K562 (cell line): ENCODE measurements around the gene PRR16. TPM values are rescaled to one million over a fixed set of nuclear protein-coding genes. Genes with fewer than 3 reads are reported as not detected.

ENCODE experiments used
- ATAC-seq: fragments of 200-7000 bp; cut with Tn5 transposase; 3 replicates; pipeline ENCODE4 v1.9.1; 2020; ENCODE audit warnings: moderate library complexity
- BruUV-seq: library from RNA; stranded (reverse); fragments of 400-500 nt; replicated peaks from 2 replicates; lab custom pipeline; 2021; lab: Mats Ljungman, UMichigan
- CTCF ChIA-PET: fragments of 300-600 bp; formaldehyde crosslinking; extraction: SDS; loops from one replicate; lab custom pipeline; 2021; ENCODE audit warnings: low intra/inter-chr PET ratio; lab: Yijun Ruan, JAX
- POLR2A ChIA-PET: fragments of 300-600, 350-650 bp; sonication (Branson Sonifier 250); formaldehyde crosslinking; extraction: SDS; loops from one replicate; lab custom pipeline; 2021; ENCODE audit warnings: antibody characterized with exemption, inconsistent platforms; lab: Yijun Ruan, JAX
- DNase-seq, 4 experiments: peaks; one replicate each; pipeline versions ENCODE4 v3.0.0 to v3.0.0-alpha.2; 2011 to 2018; ENCODE audit warnings: low spot score in 3 of 4, mixed read lengths in 3 of 4; ENCODE audit errors: extremely low read depth in 1 of 4
- FAIRE-seq: peaks from 2 replicates; lab custom pipeline; 2011; peaks lifted over from hg19 to GRCh38; lab: Jason Lieb, UNC
- H2AFZ ChIP-seq: 2 replicates; pipeline ENCODE4 v1.6.0; 2011; ENCODE audit warnings: low read depth, low read length, control low read depth, inconsistent platforms
- H3K27ac ChIP-seq: fragments of 200-600 bp; 3 replicates; pipeline ENCODE4 v1.8.0; 2011; ENCODE audit warnings: low read depth, mild to moderate bottlenecking, control low read depth, inconsistent platforms, low read length, moderate library complexity, mixed read lengths; ENCODE audit errors: extremely low read depth
- H3K27me3 ChIP-seq, 2 experiments: fragments of 300-600 bp in 1 of 2; 2 replicates in 1 of 2; 3 replicates in 1 of 2; pipeline versions ENCODE4 v1.6.0 to v1.8.0; 2011; ENCODE audit warnings: inconsistent platforms in 2 of 2, low read length in 2 of 2, mild to moderate bottlenecking in 1 of 2, mixed read lengths in 1 of 2, moderate library complexity in 1 of 2; ENCODE audit not compliant: control insufficient read depth in 2 of 2, insufficient read depth in 2 of 2
- H3K36me3 ChIP-seq: fragments of 300-600 bp; 3 replicates; pipeline ENCODE4 v1.8.0; 2011; ENCODE audit warnings: mild to moderate bottlenecking, low read length, inconsistent platforms; ENCODE audit not compliant: control insufficient read depth, insufficient read depth
- H3K4me1 ChIP-seq, 2 experiments: fragments of 200-600 bp in 1 of 2; replicated peaks in 1 of 2; 2 replicates in 1 of 2; 3 replicates in 1 of 2; pipeline versions ENCODE4 v1.5.1 to v1.8.0; 2011; ENCODE audit warnings: inconsistent platforms in 2 of 2, low read length in 2 of 2, mild to moderate bottlenecking in 1 of 2, mixed read lengths in 1 of 2, moderate library complexity in 1 of 2; ENCODE audit not compliant: control insufficient read depth in 2 of 2, insufficient read depth in 2 of 2
- H3K4me2 ChIP-seq: 2 replicates; pipeline ENCODE4 v1.6.1; 2011; ENCODE audit warnings: low read length, control low read depth, inconsistent platforms, mixed read lengths; ENCODE audit not compliant: insufficient read depth
- H3K4me3 ChIP-seq: fragments of 200-600 bp; sonication (generic), shearing (Covaris generic); 2 replicates; pipeline ENCODE4 v1.5.1; 2016; ENCODE audit warnings: control low read depth, inconsistent platforms
- H3K79me2 ChIP-seq: fragments of 200-600 bp; 3 replicates; pipeline ENCODE4 v1.8.0; 2011; ENCODE audit warnings: low read length, inconsistent platforms; ENCODE audit not compliant: control insufficient read depth, insufficient read depth
- H3K9ac ChIP-seq, 2 experiments: 2 replicates each; pipeline versions ENCODE4 v1.6.0 to v1.6.1; 2011; ENCODE audit warnings: low read depth in 2 of 2, low read length in 2 of 2, control low read depth in 1 of 2, inconsistent platforms in 1 of 2, mild to moderate bottlenecking in 1 of 2, mixed read lengths in 1 of 2; ENCODE audit not compliant: insufficient read depth in 1 of 2
- H3K9me1 ChIP-seq: one replicate; pipeline ENCODE4 v1.6.0; 2011; ENCODE audit warnings: inconsistent platforms, mild to moderate bottlenecking, low read length, moderate library complexity; ENCODE audit not compliant: control insufficient read depth, insufficient read depth
- H3K9me3 ChIP-seq: replicated peaks from 2 replicates; pipeline ENCODE4 v1.5.1; 2011; ENCODE audit warnings: low read depth, low read length, inconsistent platforms; ENCODE audit not compliant: control insufficient read depth, insufficient read depth
- H4K20me1 ChIP-seq: replicated peaks from 2 replicates; pipeline ENCODE4 v1.6.1; 2011; ENCODE audit warnings: low read length, inconsistent platforms, mixed read lengths; ENCODE audit not compliant: control insufficient read depth, insufficient read depth
- MAFG ChIP-seq: fragments of 450-650 bp; conservative IDR thresholded peaks from 2 replicates; pipeline ENCODE4 v1.6.1; 2016; ENCODE audit warnings: missing genetic modification characterization, missing compliant biosample characterization
- POLR2A ChIP-seq: fragments of 450-650 bp; conservative IDR thresholded peaks from 2 replicates; pipeline ENCODE4 v1.6.1; 2016
- SLC30A9 ChIP-seq: fragments of 250-450 bp; sonication (Bioruptor Pico); IDR thresholded peaks from 2 replicates; pipeline ENCODE4 v1.8.0; 2022; ENCODE audit warnings: mild to moderate bottlenecking, moderate library complexity
- THRAP3 ChIP-seq: fragments of 450-650 bp; IDR thresholded peaks from 2 replicates; pipeline ENCODE4 v1.6.1; 2016; ENCODE audit warnings: mild to moderate bottlenecking, inconsistent platforms, borderline replicate concordance
- ZC3H4 ChIP-seq: sonication (generic); formaldehyde crosslinking; IDR thresholded peaks from 2 replicates; pipeline ENCODE4 v1.9.0; 2021; ENCODE audit warnings: missing genetic modification reagents, borderline replicate concordance
- ZNF316 ChIP-seq: fragments of 450-650 bp; IDR thresholded peaks from 2 replicates; pipeline ENCODE4 v1.6.1; 2016
- ZNF384 ChIP-seq: IDR thresholded peaks from 2 replicates; pipeline ENCODE4 v1.6.1; 2012; ENCODE audit warnings: low read depth, low read length, improper control_type of control experiment
- WGBS: fragments of 100-300 bp; shearing (Covaris generic); methylation state at CpG from one replicate; pipeline ENCODE4 v1.1.6; 2016; ENCODE audit warnings: low coverage, mixed read lengths; ENCODE audit not compliant: insufficient coverage; ENCODE audit errors: missing lambda C conversion rate; 5-methylcytosine and 5-hydroxymethylcytosine counted together
- in situ Hi-C: fragments of 300-500 bp; cut with MboI; formaldehyde crosslinking; loops from 4 replicates; pipeline ENCODE4 v1.15.0; 2018; ENCODE audit warnings: inconsistent platforms, mixed read lengths
- intact Hi-C: fragments of 100-400 bp; cut with micrococcal nuclease; formaldehyde crosslinking; loops from 2 replicates; pipeline ENCODE4 v1.14.2; 2022
- polyA plus RNA-seq, 8 experiments: library from polyadenylated mRNA; depleted of rRNA in 4 of 8; stranded (reverse) in 5 of 8; unstranded in 3 of 8; fragments of >200 nt; fragmentation: Nextera tagmentation in 2 of 8; fragmentation: Illumina TruSeq in 1 of 8; extraction: Ambion mirVana in 2 of 8; extraction: Trizol in 1 of 8; gene quantifications; 2 replicates each; pipeline versions ENCODE4 v1.2.1 to v1.2.3, GENCODE V29; 2011 to 2014; ENCODE audit warnings: inconsistent platforms in 1 of 8, missing spikeins in 1 of 8
- total RNA-seq, 7 experiments: library from RNA; depleted of rRNA in 6 of 7; stranded (reverse); fragments of >200 nt in 6 of 7; fragmentation: Illumina TruSeq in 2 of 7; extraction: Trizol in 2 of 7; gene quantifications; 2 replicates each; pipeline versions ENCODE4 v1.2.1 to v1.2.3, GENCODE V29; 2011 to 2021; ENCODE audit warnings: low replicate concordance in 1 of 7
- TF ChIP-seq, protein P1 (sequence below): fragments of 450-650 bp; IDR thresholded peaks from 2 replicates; pipeline ENCODE4 v1.6.1; 2018; ENCODE audit not compliant: partially characterized antibody
- TF ChIP-seq, protein P2 (sequence below), 3 experiments: fragments of 200-800 bp in 1 of 3; sonication (Bioruptor generic) in 1 of 3; sonication (generic) in 1 of 3; formaldehyde crosslinking in 1 of 3; IDR thresholded peaks; 2 replicates each; pipeline versions ENCODE4 v1.6.1 to v1.8.0; 2016 to 2022; ENCODE audit warnings: mild to moderate bottlenecking in 2 of 3, missing compliant biosample characterization in 2 of 3, missing genetic modification characterization in 2 of 3, missing genetic modification reagents in 1 of 3

PRR16 gene
- total and polyA plus RNA-seq, 9 of the 15 experiments (the other 6 are each of a cell fraction or from before 2014, with no cell fraction given): 0.61 to 10.1 (median 3.3) TPM

GRCh38 chr5:120499876-120500563 is 35.9 kb downstream of the PRR16 start:
- H3K79me2 ChIP-seq: no peaks in the 10 kb centered on the region; the same call in 2 of the 3 replicates
- no peak for DNase-seq
- intact Hi-C loops: no loop called here
- peak; percentile 73 for ATAC-seq
- H4K20me1 ChIP-seq: no peaks in the 10 kb centered on the region
- no peak for FAIRE-seq
- POLR2A ChIA-PET: interaction anchor here (0.6 kb wide), 1 partner anchor 503 kb away, joined by 4 read pairs; no protein-coding TSS in a partner anchor
- 6% methylated on average over 5 of the region's 5 CpGs for WGBS
- no peaks in the 10 kb centered on the region for H3K9me1 ChIP-seq
- no peaks in the 10 kb centered on the region; a peak in 1 of 5 replicates for H3K4me1 ChIP-seq
- 0 out of 2 replicates have a peak overlapping the region, but pooled peaks have one; percentile 6 for H3K4me2 ChIP-seq
- BruUV-seq: no TSS peak
- CTCF ChIA-PET: no interaction called here
- H3K4me3 ChIP-seq: no peak overlapping the region
- H3K27ac ChIP-seq: peak overlapping the region; percentile 39
- no peaks in the 10 kb centered on the region for H3K27me3 ChIP-seq
- H3K9me3 ChIP-seq: peaks cover 1% of the 10 kb centered on the region; the same call in 1 of the 2 replicates
- in situ Hi-C loops: no loop called here
- peak overlapping the region in 1 of 2 experiments; percentile 20; a peak in 2 of 4 replicates for H3K9ac ChIP-seq
- no peaks in the 10 kb centered on the region for H3K36me3 ChIP-seq
- peak overlapping the region; percentile 49 for H2AFZ ChIP-seq
- TF ChIP-seq ZNF316 (0 out of 2 replicates have a peak, but pooled peaks have one; percentile 14), SLC30A9 (CRISPR knock-in tag) (no peak)

- Histone ChIP-seq H3K36me3 (no peaks in the 10 kb centered on the region), H4K20me1 (no peaks in the 10 kb centered on the region), H3K9ac (no peak overlapping the region), H3K4me1 (no peaks in the 10 kb centered on the region; a peak in 2 of 5 replicates), H2AFZ (no peak overlapping the region), H3K27ac (0 out of 3 replicates have a peak overlapping the region, but pooled peaks have one; percentile 22), H3K27me3 (no peaks in the 10 kb centered on the region), H3K4me2 (no peak overlapping the region), H3K9me3 (no peaks in the 10 kb centered on the region), H3K9me1 (no peaks in the 10 kb centered on the region), H3K4me3 (no peak overlapping the region), H3K79me2 (peaks cover 3% of the 10 kb centered on the region; the same call in 2 of the 3 replicates)
- POLR2A ChIA-PET: interaction anchor here (0.5 kb wide), 1 partner anchor 411 kb away, joined by 4 read pairs; no protein-coding TSS in a partner anchor
- CTCF ChIA-PET: no interaction called here
- no peak for DNase-seq
- BruUV-seq: no TSS peak
- 25% methylated on average over 4 of the region's 4 CpGs for WGBS
- no peak for FAIRE-seq
- in situ Hi-C loops (no loop called here), intact Hi-C loops (no loop called here)
- no peak for ATAC-seq
- TF ChIP-seq POLR2A (no peak), ZC3H4 (CRISPR knock-in tag) (no peak), ZNF384 (no peak), THRAP3 (no peak), MAFG (no peak)
- TF ChIP-seq, protein P1, sequence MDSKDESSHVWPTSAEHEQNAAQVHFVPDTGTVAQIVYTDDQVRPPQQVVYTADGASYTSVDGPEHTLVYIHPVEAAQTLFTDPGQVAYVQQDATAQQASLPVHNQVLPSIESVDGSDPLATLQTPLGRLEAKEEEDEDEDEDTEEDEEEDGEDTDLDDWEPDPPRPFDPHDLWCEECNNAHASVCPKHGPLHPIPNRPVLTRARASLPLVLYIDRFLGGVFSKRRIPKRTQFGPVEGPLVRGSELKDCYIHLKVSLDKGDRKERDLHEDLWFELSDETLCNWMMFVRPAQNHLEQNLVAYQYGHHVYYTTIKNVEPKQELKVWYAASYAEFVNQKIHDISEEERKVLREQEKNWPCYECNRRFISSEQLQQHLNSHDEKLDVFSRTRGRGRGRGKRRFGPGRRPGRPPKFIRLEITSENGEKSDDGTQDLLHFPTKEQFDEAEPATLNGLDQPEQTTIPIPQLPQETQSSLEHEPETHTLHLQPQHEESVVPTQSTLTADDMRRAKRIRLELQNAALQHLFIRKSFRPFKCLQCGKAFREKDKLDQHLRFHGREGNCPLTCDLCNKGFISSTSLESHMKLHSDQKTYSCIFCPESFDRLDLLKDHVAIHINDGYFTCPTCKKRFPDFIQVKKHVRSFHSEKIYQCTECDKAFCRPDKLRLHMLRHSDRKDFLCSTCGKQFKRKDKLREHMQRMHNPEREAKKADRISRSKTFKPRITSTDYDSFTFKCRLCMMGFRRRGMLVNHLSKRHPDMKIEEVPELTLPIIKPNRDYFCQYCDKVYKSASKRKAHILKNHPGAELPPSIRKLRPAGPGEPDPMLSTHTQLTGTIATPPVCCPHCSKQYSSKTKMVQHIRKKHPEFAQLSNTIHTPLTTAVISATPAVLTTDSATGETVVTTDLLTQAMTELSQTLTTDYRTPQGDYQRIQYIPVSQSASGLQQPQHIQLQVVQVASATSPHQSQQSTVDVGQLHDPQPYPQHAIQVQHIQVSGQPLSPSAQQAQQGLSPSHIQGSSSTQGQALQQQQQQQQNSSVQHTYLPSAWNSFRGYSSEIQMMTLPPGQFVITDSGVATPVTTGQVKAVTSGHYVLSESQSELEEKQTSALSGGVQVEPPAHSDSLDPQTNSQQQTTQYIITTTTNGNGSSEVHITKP: no peak
- TF ChIP-seq, protein P2, sequence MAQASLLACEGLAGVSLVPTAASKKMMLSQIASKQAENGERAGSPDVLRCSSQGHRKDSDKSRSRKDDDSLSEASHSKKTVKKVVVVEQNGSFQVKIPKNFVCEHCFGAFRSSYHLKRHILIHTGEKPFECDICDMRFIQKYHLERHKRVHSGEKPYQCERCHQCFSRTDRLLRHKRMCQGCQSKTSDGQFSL (CRISPR knock-in tag; IDR thresholded peaks at IDR 0.05): no peak
- TF ChIP-seq, protein P2 (tag; IDR thresholded peaks at IDR 0.05): no peak
Measured at GRCh38 chr5:120502531-120502930, 38.4 kb downstream of the PRR16 start.
